Measurements from ENCODE around the gene FEM1A. TPM values are rescaled to one million over a fixed set of nuclear protein-coding genes. Genes with fewer than 3 reads are reported as not detected.

Gene FEM1A
- total and polyA plus RNA-seq, 2 of the 13 experiments (the other 11 are each of a cell fraction or from before 2014, with no cell fraction given), result 3.2 to 10.8 TPM

DNA sequence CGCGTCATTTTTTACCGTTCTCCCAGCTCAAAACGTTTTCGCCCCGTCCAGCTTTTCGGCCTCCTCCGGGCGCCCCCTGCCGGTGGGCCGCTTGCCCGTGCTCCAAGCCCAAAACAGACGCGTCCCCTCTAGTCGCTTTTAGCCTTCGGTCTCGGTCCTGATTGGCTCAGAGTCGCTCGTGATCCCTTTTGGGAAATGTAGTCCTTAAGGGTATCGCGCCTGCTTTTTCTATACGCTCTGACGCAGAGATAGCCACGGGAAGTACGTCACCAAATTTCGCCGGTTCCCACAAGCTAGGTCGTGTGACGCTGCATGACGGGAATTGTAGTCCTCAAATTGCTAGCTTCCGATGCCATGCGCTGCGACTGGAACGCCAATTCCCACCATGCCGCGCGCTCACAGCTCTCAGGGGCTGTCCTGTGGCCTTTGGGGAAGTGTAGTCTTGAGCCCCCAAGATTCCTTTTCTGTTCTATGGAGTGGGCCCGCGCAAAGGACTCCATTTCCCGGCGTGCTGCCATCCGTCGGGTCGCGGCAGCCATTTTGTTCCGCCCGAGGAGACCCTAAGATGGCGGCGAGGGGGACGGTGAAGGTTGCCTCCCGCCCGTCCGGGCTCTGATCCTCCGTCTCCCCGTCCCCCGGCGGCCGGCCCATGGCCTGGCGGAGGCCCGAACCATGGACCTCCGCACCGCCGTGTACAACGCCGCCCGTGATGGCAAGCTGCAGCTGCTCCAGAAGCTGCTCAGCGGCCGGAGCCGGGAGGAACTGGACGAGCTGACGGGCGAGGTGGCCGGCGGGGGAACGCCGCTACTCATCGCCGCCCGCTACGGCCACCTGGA lies at the start of gene FEM1A (continued):
- TF ChIP-seq ZNF850 (CRISPR knock-in tag; conservative IDR thresholded peaks at IDR 0.05) (no peak), SAP130 (CRISPR knock-in tag; IDR thresholded peaks at IDR 0.05; ENCODE audit: low read depth) (peak; percentile 34; the same call in 1 of the 2 replicates), ZNF605 (CRISPR knock-in tag; IDR thresholded peaks at IDR 0.05) (peak; percentile 3), MAZ (IDR thresholded peaks at IDR 0.05; ENCODE audit: borderline replicate concordance, low read depth, low read length) (0 out of 2 replicates have a peak, but pooled peaks have one; percentile 50), MAZ (CRISPR knock-in tag; IDR thresholded peaks at IDR 0.05; ENCODE audit: low read depth) (peak; percentile 65; the same call in 1 of the 2 replicates), ELF3 (CRISPR knock-in tag; IDR thresholded peaks at IDR 0.05) (peak; percentile 8; the same call in 1 of the 2 replicates)

DNA sequence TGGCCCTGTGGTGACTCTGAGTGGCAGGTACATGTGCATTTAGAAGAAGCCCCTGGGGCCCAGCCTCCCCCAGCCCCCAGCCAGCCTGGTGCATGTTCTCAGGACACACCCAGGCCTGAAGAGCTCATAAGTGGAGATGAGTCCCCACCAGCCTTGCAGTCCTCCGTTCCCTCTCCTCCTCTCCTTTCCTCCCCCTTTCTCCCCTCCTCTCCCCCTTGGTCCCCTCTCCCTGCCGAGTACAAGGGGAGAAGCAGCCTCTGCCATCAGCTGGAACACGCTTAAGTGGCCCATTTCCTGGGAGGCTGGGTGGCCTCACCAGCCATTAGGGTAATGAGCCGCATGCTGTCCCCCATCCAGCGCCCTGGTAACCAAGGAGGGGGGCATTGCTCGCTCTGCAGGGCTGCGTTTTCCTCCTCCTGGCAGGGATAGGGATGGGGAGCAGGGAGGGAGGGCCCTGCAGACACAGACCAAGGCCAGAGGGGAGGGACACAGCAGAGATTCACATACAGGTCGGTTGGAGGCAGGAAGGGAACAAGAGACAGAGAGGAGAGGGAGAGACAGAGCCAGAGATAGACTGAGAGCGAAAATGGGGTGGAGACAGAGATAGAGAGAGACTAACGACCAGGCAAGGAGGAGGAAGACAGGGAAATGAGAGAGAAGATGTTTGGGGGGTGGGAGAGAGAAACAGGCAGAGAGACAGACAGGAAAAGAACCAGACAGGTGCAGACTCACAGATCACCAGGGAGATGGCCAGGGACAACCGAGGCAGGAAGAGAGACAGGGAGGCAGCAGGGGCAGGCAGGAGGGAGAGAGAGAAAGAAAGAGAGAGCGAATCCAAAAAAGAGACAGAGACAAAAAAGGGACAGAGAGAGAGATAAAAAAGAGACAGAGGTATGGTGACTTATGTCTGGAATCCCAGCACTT lies 48.5 kb upstream of the FEM1A start:
- FAIRE-seq, result no peak
- intact Hi-C loops (cut with micrococcal nuclease; ENCODE audit: unreplicated experiment), result no loop called here
- in situ Hi-C loops (cut with HindIII; ENCODE audit: extremely low pct_ligation_motif_present, low pct_unique_long_range_greater_than_20kb), result no loop called here
- Histone ChIP-seq H3K36me3 (replicated peaks in 1 of 2; ENCODE audit: control insufficient read depth in 1 of 2, insufficient read depth in 2 of 2, low read length in 2 of 2) (no peaks in the 10 kb centered on the region), H3K4me1 (ENCODE audit: insufficient read depth, low read length) (peaks cover 35% of the 10 kb centered on the region), H3K27me3 (ENCODE audit: control insufficient read depth in 1 of 2, insufficient read depth in 2 of 2, low read length in 2 of 2) (peaks cover 5 to 20% of the 10 kb centered on the region in 2 experiments; a peak in 4 of 5 replicates), H2AFZ (ENCODE audit: low read length) (no peak overlapping the region), H3K27ac (ENCODE audit: extremely low read length, insufficient read depth, low read length) (no peak overlapping the region), H4K20me1 (ENCODE audit: insufficient read depth, low read length) (no peaks in the 10 kb centered on the region), H3K9ac (ENCODE audit: insufficient read depth, low read depth, low read length) (no peak overlapping the region), H3K9me3 (ENCODE audit: low read length) (no peaks in the 10 kb centered on the region), H3K4me2 (ENCODE audit: low read depth, low read length) (no peak overlapping the region; the same call in 1 of the 2 replicates), H3K4me3 (replicated peaks in 1 of 3; ENCODE audit: insufficient read depth in 1 of 3, low read depth in 2 of 3, low read length in 3 of 3) (no peak overlapping the region), H3K79me2 (ENCODE audit: insufficient read depth, low read length) (no peaks in the 10 kb centered on the region)
- ATAC-seq, result peak; percentile 41
- no TSS peak for BruUV-seq (replicated peaks)
- ChIA-PET POLR2A (no interaction called here), CTCF (ENCODE audit: low intra/inter-chr PET ratio, low total read pairs) (no interaction called here)
- WGBS (ENCODE audit: low lambda C conversion rate), result 15% methylated on average over 12 of the region's 12 CpGs
- DNase-seq (ENCODE audit: low spot score), result no peak
- TF ChIP-seq ZNF720 (CRISPR knock-in tag; IDR thresholded peaks at IDR 0.05) (no peak), ZNF30 (CRISPR knock-in tag; IDR thresholded peaks at IDR 0.05) (no peak), ARID3A (IDR thresholded peaks at IDR 0.05; ENCODE audit: low read depth, low read length) (no peak), PRPF4 (IDR thresholded peaks at IDR 0.05; ENCODE audit: low read depth, low read length, poor library complexity, severe bottlenecking) (no peak)
- TF ChIP-seq, protein P1, sequence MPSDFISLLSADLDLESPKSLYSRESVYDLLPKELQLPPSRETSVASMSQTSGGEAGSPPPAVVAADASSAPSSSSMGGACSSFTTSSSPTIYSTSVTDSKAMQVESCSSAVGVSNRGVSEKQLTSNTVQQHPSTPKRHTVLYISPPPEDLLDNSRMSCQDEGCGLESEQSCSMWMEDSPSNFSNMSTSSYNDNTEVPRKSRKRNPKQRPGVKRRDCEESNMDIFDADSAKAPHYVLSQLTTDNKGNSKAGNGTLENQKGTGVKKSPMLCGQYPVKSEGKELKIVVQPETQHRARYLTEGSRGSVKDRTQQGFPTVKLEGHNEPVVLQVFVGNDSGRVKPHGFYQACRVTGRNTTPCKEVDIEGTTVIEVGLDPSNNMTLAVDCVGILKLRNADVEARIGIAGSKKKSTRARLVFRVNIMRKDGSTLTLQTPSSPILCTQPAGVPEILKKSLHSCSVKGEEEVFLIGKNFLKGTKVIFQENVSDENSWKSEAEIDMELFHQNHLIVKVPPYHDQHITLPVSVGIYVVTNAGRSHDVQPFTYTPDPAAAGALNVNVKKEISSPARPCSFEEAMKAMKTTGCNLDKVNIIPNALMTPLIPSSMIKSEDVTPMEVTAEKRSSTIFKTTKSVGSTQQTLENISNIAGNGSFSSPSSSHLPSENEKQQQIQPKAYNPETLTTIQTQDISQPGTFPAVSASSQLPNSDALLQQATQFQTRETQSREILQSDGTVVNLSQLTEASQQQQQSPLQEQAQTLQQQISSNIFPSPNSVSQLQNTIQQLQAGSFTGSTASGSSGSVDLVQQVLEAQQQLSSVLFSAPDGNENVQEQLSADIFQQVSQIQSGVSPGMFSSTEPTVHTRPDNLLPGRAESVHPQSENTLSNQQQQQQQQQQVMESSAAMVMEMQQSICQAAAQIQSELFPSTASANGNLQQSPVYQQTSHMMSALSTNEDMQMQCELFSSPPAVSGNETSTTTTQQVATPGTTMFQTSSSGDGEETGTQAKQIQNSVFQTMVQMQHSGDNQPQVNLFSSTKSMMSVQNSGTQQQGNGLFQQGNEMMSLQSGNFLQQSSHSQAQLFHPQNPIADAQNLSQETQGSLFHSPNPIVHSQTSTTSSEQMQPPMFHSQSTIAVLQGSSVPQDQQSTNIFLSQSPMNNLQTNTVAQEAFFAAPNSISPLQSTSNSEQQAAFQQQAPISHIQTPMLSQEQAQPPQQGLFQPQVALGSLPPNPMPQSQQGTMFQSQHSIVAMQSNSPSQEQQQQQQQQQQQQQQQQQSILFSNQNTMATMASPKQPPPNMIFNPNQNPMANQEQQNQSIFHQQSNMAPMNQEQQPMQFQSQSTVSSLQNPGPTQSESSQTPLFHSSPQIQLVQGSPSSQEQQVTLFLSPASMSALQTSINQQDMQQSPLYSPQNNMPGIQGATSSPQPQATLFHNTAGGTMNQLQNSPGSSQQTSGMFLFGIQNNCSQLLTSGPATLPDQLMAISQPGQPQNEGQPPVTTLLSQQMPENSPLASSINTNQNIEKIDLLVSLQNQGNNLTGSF (CRISPR knock-in tag; IDR thresholded peaks at IDR 0.05), result no peak
- TF ChIP-seq, protein P2, sequence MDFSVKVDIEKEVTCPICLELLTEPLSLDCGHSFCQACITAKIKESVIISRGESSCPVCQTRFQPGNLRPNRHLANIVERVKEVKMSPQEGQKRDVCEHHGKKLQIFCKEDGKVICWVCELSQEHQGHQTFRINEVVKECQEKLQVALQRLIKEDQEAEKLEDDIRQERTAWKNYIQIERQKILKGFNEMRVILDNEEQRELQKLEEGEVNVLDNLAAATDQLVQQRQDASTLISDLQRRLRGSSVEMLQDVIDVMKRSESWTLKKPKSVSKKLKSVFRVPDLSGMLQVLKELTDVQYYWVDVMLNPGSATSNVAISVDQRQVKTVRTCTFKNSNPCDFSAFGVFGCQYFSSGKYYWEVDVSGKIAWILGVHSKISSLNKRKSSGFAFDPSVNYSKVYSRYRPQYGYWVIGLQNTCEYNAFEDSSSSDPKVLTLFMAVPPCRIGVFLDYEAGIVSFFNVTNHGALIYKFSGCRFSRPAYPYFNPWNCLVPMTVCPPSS (IDR thresholded peaks at IDR 0.05), result no peak
